ENCODE results near the gene SMPDL3A.

GRCh38 chr6:122788208-122788607, 850 bp upstream of the SMPDL3A start:
- no peak for TF ChIP-seq RFX5 (IDR thresholded peaks at IDR 0.05)
- no peak for TF ChIP-seq REST (IDR thresholded peaks at IDR 0.05)
- TF ChIP-seq POLR2A (IDR thresholded peaks at IDR 0.05; ENCODE audit: low read length), result no peak
- no peak for TF ChIP-seq JUN (IDR thresholded peaks at IDR 0.05)
- TF ChIP-seq BHLHE40 (IDR thresholded peaks at IDR 0.05; ENCODE audit: low read depth, low read length), result no peak
- no peak for TF ChIP-seq CTCF (IDR thresholded peaks at IDR 0.05)
- no peak for TF ChIP-seq ZC3H11A (IDR thresholded peaks at IDR 0.05)
- TF ChIP-seq ESRRA (IDR thresholded peaks at IDR 0.05; ENCODE audit: borderline replicate concordance, low read length), result no peak
